Ishikawa (cell line): ENCODE results near the gene HYAL1.

Experiments used
- CEBPB ChIP-seq: IDR thresholded peaks from 2 replicates; pipeline ENCODE4 v1.6.1; 2012
- CREB1 ChIP-seq: IDR thresholded peaks from 2 replicates; pipeline ENCODE4 v1.6.1; 2012; ENCODE audit warnings: low read depth
- EGR1 ChIP-seq: IDR thresholded peaks from 2 replicates; pipeline ENCODE4 v1.6.1; 2012
- EP300 ChIP-seq: IDR thresholded peaks from 2 replicates; pipeline ENCODE4 v1.6.1; 2012; ENCODE audit warnings: borderline replicate concordance
- FOXM1 ChIP-seq: IDR thresholded peaks from 2 replicates; pipeline ENCODE4 v1.6.1; 2012; ENCODE audit warnings: low read depth, borderline replicate concordance
- MAX ChIP-seq: IDR thresholded peaks from 2 replicates; pipeline ENCODE4 v1.6.1; 2012
- NFIC ChIP-seq: IDR thresholded peaks from 2 replicates; pipeline ENCODE4 v1.6.1; 2012
- RAD21 ChIP-seq: IDR thresholded peaks from 2 replicates; pipeline ENCODE4 v1.6.1; 2012; ENCODE audit warnings: low read depth
- REST ChIP-seq: IDR thresholded peaks from 2 replicates; pipeline ENCODE4 v1.6.1; 2012; ENCODE audit warnings: low read depth, mild to moderate bottlenecking
- TAF1 ChIP-seq: IDR thresholded peaks from 2 replicates; pipeline ENCODE4 v1.6.1; 2012; ENCODE audit warnings: low read depth, mild to moderate bottlenecking
- TCF12 ChIP-seq: IDR thresholded peaks from 2 replicates; pipeline ENCODE4 v1.6.1; 2012; ENCODE audit warnings: low read depth
- TEAD4 ChIP-seq: IDR thresholded peaks from 2 replicates; pipeline ENCODE4 v1.6.1; 2012
- USF1 ChIP-seq: IDR thresholded peaks from 2 replicates; pipeline ENCODE4 v1.6.1; 2012
- YY1 ChIP-seq: IDR thresholded peaks from 2 replicates; pipeline ENCODE4 v1.6.1; 2012; ENCODE audit warnings: low read depth
- ZBTB7A ChIP-seq: IDR thresholded peaks from 2 replicates; pipeline ENCODE4 v1.6.1; 2012; ENCODE audit warnings: low read depth

HYAL1 gene

DNA sequence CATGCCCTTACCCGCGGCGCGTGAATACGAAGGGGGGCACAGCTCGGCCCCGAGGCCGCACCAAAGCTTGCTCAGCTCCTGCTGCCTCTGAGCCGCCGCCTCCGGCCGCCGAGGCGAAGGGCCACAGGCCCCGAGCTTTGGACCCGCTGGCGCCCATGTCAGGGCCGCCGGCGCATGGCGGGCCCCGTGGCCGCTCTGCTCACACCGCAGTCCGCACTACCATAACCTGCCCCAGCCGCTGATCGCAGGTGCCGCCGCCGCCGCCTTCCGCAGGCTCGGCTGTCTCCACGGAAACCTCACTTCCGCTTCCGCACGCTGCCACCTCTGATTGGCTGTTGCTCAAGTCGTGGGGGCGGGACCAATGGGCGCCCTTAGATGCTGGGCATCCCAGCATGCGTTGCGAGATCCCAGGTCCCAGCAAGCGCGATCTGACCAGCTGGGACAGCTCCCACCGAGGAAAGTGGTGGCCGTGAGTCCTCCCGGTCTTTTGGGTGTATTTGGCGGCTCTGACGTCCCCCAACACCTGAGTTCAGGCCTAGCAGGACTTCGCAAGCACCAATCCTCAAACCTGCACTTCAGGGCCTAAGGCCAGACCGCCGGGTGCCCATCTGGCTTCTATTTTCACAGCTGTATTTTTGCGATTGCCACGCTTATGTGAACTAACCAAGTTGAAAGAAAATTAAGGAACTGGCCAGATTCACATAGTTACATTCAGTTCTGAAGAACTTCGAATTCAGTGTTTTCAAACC lies 24.7 kb upstream of the HYAL1 start, which contains the start of gene TUSC2:
TSS of gene TUSC2 (minus strand) at position 281 of the 749 bp plus-strand sequence. CDS start at position 157, 124 bp downstream.
- TF ChIP-seq NFIC (no peak), EGR1 (peak; percentile 40; the same call in 1 of the 2 replicates), TAF1 (peak; percentile 76; the same call in 1 of the 2 replicates), MAX (peak; percentile 78), RAD21 (no peak), CEBPB (no peak), YY1 (0 out of 2 replicates have a peak, but pooled peaks have one; percentile 63), EP300 (peak; percentile 58), USF1 (no peak), FOXM1 (no peak), CREB1 (peak; percentile 75), TCF12 (0 out of 2 replicates have a peak, but pooled peaks have one; percentile 29)

DNA sequence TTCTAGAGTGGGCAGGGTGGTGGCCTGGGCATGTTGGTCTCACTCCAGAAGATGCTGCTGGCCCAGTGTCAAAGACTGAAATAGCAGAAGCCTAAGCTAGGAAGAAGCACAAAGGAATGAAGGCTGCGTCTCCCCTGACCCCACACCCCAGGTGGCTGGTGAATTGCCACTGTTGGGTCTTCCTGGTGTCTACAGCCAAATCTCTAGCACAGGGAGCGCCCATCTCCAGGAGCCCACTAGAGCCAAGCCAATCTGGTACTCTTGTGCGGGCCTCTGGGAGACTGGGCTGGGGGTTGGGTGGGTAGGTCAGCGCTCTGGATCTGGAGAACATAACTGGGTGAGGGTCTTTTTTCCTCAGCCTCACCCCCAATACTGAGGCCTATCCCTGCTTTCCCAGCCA lies 23.8 kb upstream of the HYAL1 start:
- TF ChIP-seq TEAD4 = no peak
- TF ChIP-seq EGR1 = no peak
- no peak for TF ChIP-seq YY1
- TF ChIP-seq NFIC = no peak
- no peak for TF ChIP-seq USF1

DNA sequence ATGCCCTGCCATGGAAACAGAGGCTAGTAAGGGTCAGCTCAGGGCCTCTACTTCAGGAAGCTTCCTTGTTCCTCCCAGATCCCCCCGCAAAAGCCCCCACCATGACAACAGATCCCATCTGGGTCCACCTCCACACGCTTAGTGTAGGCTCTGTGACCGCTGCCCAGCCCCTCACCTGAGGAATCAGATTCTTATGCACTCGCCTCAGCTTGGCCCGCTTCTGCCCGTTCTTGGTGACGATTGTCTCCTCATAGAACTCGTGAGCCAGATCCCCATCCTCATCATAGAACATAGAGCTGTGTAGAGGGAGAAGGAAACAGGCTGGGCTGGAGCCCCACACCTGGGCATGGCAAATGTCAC lies 22.8 kb upstream of the HYAL1 start:
- TF ChIP-seq EGR1 (no peak), ZBTB7A (no peak), FOXM1 (no peak), MAX (no peak), USF1 (no peak), CREB1 (no peak), RAD21 (no peak), EP300 (no peak), CEBPB (no peak), TAF1 (no peak), TEAD4 (no peak), REST (no peak), NFIC (no peak)

DNA sequence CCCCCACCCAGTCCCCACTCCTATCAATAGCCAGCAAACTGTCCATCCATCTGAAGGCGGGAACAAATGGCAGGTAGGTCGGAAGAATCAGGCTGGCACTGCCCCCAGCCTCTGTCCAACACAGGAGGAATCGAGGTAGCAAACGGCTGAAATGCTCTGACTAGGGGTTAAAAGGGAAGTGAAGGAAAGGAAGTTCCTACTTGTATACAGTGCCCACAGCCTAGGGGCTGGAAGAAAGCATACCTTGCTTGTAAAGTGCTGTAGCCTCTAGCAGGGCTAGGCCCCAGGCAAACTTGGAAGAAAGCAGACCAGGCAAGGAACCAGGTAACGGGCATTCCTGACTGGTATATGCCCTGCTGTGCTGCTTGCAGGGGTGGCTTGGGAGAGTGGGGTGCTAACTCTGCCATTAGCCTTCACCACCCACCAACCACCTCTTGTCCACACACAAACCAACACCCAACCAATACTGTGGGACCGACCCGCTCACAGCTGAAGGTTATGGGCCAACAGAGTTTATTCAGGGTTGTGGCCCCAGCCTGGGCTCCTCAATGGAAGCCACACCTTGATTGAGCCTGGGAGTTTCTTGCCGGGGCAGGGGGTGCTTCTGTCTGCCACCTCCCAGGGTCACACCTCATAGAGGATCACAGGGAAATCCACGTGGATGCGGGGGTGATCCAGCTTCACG lies 22.3 kb upstream of the HYAL1 start:
- no peak for TF ChIP-seq TEAD4
- no peak for TF ChIP-seq CEBPB

GRCh38 chr3:50325113-50325480 lies 21.7 kb upstream of the HYAL1 start:
- TF ChIP-seq CREB1 (no peak), MAX (no peak), CEBPB (no peak), RAD21 (no peak), ZBTB7A (no peak), NFIC (no peak), TAF1 (no peak), USF1 (no peak), TCF12 (no peak), YY1 (no peak), EP300 (no peak), REST (no peak), EGR1 (no peak), FOXM1 (no peak)
